ENCODE results near the gene GRIK3.
"Not testable (repeated sequence)": the region's sequence is repeated elsewhere in the genome, so short reads cannot be mapped to it uniquely, and the experiment has no call there.

The GRIK3 gene

DNA sequence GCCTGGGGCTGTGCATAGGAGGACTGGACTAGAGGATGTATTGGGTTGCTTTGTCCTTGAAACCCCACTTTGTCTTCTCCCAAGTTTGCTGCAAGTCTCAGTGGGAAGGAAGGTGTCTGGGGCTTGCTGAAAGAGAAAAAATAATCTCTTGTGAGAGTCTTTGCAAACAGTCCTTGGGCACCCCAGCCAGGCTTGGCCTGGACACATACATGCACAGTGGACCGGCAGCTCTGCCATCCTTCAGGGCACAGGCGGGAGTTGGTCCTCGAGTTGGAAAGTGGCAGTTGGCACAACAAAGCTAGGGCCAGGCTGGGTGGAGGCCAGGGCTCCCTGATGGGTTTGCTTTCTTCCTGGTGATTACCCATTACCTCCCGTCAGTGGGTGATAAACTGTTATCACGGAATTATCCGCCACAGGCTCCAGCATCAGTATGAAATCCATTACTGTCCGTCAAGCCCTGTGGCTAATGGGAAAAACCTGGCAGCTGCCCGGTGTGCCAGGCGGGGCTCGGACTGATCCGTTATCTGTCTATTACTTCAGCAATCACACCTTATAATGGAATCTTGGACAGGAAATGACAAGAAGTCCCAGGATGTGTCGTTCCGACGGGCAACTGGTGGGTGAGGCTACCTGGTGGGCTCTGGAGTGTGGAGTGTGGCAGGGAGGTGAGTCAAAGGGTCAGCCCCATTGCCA, 265.7 kb downstream of the GRIK3 start:
- H3K27me3 ChIP-seq (ENCODE audit: control insufficient read depth in 1 of 2, insufficient read depth in 2 of 2, low read length in 2 of 2) = peaks cover 22 to 28% of the 10 kb centered on the region in 2 donors
- no peak overlapping the region for H3K4me3 ChIP-seq (ENCODE audit: low read length in 2 of 2)
- no peaks in the 10 kb centered on the region for H3K36me3 ChIP-seq (ENCODE audit: control insufficient read depth in 2 of 2, insufficient read depth in 2 of 2, low read length in 2 of 2)
- no peak overlapping the region for H3K27ac ChIP-seq (ENCODE audit: low read length)
- H3K9me3 ChIP-seq (ENCODE audit: control insufficient read depth in 2 of 2, low read length in 2 of 2) = peaks cover 0 to 5% of the 10 kb centered on the region in 2 donors
- H3K4me1 ChIP-seq (ENCODE audit: control insufficient read depth, insufficient read depth, low read length) = no peaks in the 10 kb centered on the region
- no peak overlapping the region for H3K9ac ChIP-seq (ENCODE audit: low read length in 2 of 2)

- H3K27me3 ChIP-seq (ENCODE audit: control insufficient read depth in 1 of 2, insufficient read depth in 2 of 2, low read length in 2 of 2) = peaks cover 14 to 23% of the 10 kb centered on the region in 2 donors
- not testable (repeated sequence) for H3K9ac ChIP-seq (ENCODE audit: low read length in 2 of 2); H3K9me3 ChIP-seq (ENCODE audit: control insufficient read depth in 2 of 2, low read length in 2 of 2); H3K36me3 ChIP-seq (ENCODE audit: control insufficient read depth in 2 of 2, insufficient read depth in 2 of 2, low read length in 2 of 2); H3K4me1 ChIP-seq (ENCODE audit: control insufficient read depth, insufficient read depth, low read length); H3K4me3 ChIP-seq (ENCODE audit: low read length in 2 of 2); H3K27ac ChIP-seq (ENCODE audit: low read length)
These were observed 266.9 kb downstream of the GRIK3 start for GRCh38 chr1:36767429-36767828.

DNA sequence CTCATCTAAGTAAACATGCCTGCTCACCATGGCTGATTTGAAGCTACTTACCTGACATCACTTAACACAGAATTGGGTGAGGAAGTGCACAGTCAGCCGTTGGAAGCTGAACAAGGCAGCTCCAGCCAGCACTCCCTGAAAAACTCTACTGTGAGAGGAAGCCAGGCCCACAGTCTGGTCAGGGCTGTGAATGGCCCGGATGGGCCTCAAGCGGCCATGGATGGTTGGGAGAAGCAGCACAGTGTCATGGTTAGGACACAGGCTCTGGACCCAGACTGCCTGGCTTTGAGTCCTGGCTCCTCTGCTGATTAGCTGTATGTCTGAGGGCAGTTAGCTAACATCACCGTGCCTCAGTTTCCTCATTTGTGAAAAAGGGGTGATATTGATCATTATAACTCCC, 267.8 kb downstream of the GRIK3 start:
- H3K27ac ChIP-seq (ENCODE audit: low read length) = no peak overlapping the region
- peaks cover 0 to 5% of the 10 kb centered on the region in 2 donors for H3K9me3 ChIP-seq (ENCODE audit: control insufficient read depth in 2 of 2, low read length in 2 of 2)
- no peaks in the 10 kb centered on the region for H3K36me3 ChIP-seq (ENCODE audit: control insufficient read depth in 2 of 2, insufficient read depth in 2 of 2, low read length in 2 of 2)
- no peak overlapping the region for H3K9ac ChIP-seq (ENCODE audit: low read length in 2 of 2)
- H3K4me3 ChIP-seq (ENCODE audit: low read length in 2 of 2) = no peak overlapping the region
- no peaks in the 10 kb centered on the region for H3K4me1 ChIP-seq (ENCODE audit: control insufficient read depth, insufficient read depth, low read length)
- H3K27me3 ChIP-seq (ENCODE audit: control insufficient read depth in 1 of 2, insufficient read depth in 2 of 2, low read length in 2 of 2) = peaks cover 7 to 17% of the 10 kb centered on the region in 2 donors

DNA sequence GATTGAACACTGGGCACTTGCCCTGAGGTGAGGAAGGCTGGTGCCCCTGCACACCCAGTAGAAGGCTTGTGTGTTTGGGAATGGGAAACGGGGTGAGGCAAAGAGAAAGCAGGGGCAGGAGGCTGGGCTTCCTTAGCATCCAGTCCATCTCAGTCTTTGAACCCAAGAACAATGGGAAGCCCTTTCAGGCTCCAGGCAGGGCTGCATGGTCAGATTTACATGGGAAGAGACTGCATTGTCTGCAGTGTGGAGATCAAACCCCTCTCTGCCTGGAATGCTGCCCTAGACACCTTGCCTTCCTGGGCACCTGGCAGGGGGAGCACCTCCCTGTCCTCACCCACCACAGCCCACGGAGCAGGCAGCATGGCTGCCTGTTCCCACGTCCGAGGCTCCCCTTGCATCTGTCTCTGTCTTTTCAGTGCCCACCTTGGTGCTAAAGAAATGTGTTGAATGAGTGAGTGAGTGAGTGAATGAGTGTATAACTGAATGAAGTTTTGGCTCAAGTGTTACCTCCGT, 268.5 kb downstream of the GRIK3 start:
- Histone ChIP-seq H3K4me1 (ENCODE audit: control insufficient read depth, insufficient read depth, low read length) (no peaks in the 10 kb centered on the region), H3K9me3 (ENCODE audit: control insufficient read depth in 2 of 2, low read length in 2 of 2) (peaks cover 0 to 5% of the 10 kb centered on the region in 2 donors), H3K27ac (ENCODE audit: low read length) (no peak overlapping the region), H3K27me3 (ENCODE audit: control insufficient read depth in 1 of 2, insufficient read depth in 2 of 2, low read length in 2 of 2) (peaks cover 3 to 16% of the 10 kb centered on the region in 2 donors), H3K9ac (ENCODE audit: low read length in 2 of 2) (no peak overlapping the region), H3K36me3 (ENCODE audit: control insufficient read depth in 2 of 2, insufficient read depth in 2 of 2, low read length in 2 of 2) (no peaks in the 10 kb centered on the region), H3K4me3 (ENCODE audit: low read length in 2 of 2) (no peak overlapping the region)

DNA sequence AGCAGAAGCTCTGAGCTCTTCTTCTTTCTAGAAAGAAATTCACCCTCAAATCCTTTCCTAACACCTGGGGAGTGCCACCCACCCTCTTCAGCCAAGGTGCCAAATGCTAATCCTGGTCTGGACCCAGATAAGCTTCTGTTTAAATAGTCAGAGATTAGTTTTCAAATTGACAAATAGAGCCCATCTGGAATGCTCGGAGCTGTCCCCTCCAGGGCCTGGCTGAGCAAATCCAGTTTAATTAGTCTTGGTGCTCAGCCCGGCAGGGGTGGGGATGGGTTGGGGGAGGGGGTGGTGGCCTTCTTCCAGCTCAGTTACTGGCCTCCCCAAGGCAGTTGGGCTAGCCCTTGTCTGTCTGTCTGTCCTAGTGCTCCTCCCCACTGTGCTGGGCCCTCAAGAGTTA, 269.5 kb downstream of the GRIK3 start:
- Histone ChIP-seq H3K4me1 (ENCODE audit: control insufficient read depth, insufficient read depth, low read length) (no peaks in the 10 kb centered on the region), H3K27ac (ENCODE audit: low read length) (no peak overlapping the region), H3K9me3 (ENCODE audit: control insufficient read depth in 2 of 2, low read length in 2 of 2) (peaks cover 0 to 6% of the 10 kb centered on the region in 2 donors), H3K4me3 (ENCODE audit: low read length in 2 of 2) (no peak overlapping the region), H3K27me3 (ENCODE audit: control insufficient read depth in 1 of 2, insufficient read depth in 2 of 2, low read length in 2 of 2) (peaks cover 3 to 13% of the 10 kb centered on the region in 2 donors), H3K36me3 (ENCODE audit: control insufficient read depth in 2 of 2, insufficient read depth in 2 of 2, low read length in 2 of 2) (no peaks in the 10 kb centered on the region), H3K9ac (ENCODE audit: low read length in 2 of 2) (no peak overlapping the region)

DNA sequence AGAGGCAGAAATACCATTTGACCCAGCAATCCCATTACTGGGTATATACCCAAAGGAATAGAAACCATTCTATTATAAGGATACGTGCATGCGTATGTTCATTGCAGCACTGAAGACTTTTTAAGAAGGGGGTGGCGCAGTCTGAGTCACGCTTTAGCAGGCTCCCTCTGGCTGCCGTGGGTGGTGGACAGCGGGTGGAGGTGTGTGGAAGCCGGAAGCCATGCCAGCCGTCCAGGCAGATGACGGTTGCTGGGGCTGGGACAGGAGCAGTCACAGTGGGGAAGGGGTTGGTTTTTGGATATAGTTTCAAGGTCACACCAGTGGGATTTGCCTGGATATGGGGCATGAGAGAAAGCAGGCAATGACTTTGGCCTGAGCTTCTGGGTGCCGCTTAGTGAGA, 270.5 kb downstream of the GRIK3 start:
- no peak overlapping the region for H3K27ac ChIP-seq (ENCODE audit: low read length)
- no peaks in the 10 kb centered on the region for H3K36me3 ChIP-seq (ENCODE audit: control insufficient read depth in 2 of 2, insufficient read depth in 2 of 2, low read length in 2 of 2)
- H3K4me1 ChIP-seq (ENCODE audit: control insufficient read depth, insufficient read depth, low read length) = no peaks in the 10 kb centered on the region
- H3K9me3 ChIP-seq (ENCODE audit: control insufficient read depth in 2 of 2, low read length in 2 of 2) = peaks cover 3 to 13% of the 10 kb centered on the region in 2 donors
- peaks cover 0 to 10% of the 10 kb centered on the region in 2 donors for H3K27me3 ChIP-seq (ENCODE audit: control insufficient read depth in 1 of 2, insufficient read depth in 2 of 2, low read length in 2 of 2)
- H3K9ac ChIP-seq (ENCODE audit: low read length in 2 of 2) = no peak overlapping the region
- no peak overlapping the region for H3K4me3 ChIP-seq (ENCODE audit: low read length in 2 of 2)

DNA sequence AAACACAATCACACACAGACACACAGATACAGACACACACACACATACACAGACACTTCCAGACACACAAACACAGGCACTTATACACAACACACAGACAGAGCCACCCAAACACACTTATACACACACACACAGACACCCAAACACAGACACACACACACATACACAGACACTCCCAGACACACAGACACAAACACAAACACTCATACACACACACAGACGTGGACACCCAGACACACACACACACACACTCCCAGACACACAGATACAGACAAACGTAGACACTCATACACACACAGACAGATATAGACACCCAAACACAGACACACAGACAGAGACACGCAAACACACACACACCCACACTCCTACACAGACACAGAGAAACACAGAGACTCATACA, 272.1 kb downstream of the GRIK3 start:
- Histone ChIP-seq H3K4me3 (ENCODE audit: low read length in 2 of 2) (no peak overlapping the region), H3K9ac (ENCODE audit: low read length in 2 of 2) (no peak overlapping the region), H3K4me1 (ENCODE audit: control insufficient read depth, insufficient read depth, low read length) (no peaks in the 10 kb centered on the region), H3K9me3 (ENCODE audit: control insufficient read depth in 2 of 2, low read length in 2 of 2) (peaks cover 5 to 8% of the 10 kb centered on the region in 2 donors), H3K27ac (ENCODE audit: low read length) (no peak overlapping the region), H3K27me3 (ENCODE audit: control insufficient read depth in 1 of 2, insufficient read depth in 2 of 2, low read length in 2 of 2) (peaks cover 3 to 6% of the 10 kb centered on the region in 2 donors), H3K36me3 (ENCODE audit: control insufficient read depth in 2 of 2, insufficient read depth in 2 of 2, low read length in 2 of 2) (no peaks in the 10 kb centered on the region)

- peaks cover 5 to 8% of the 10 kb centered on the region in 2 donors for H3K9me3 ChIP-seq (ENCODE audit: control insufficient read depth in 2 of 2, low read length in 2 of 2)
- H3K27me3 ChIP-seq (ENCODE audit: control insufficient read depth in 1 of 2, insufficient read depth in 2 of 2, low read length in 2 of 2) = peaks cover 3 to 6% of the 10 kb centered on the region in 2 donors
- H3K27ac ChIP-seq (ENCODE audit: low read length) = no peak overlapping the region
These were observed 273.2 kb downstream of the GRIK3 start for GRCh38 chr1:36761113-36761512.

GRCh38 chr1:36760081-36760480, 274.2 kb downstream of the GRIK3 start:
- no peaks in the 10 kb centered on the region for H3K4me1 ChIP-seq (ENCODE audit: control insufficient read depth, insufficient read depth, low read length)
- no peak overlapping the region for H3K27ac ChIP-seq (ENCODE audit: low read length)
- H3K9ac ChIP-seq (ENCODE audit: low read length in 2 of 2) = no peak overlapping the region
- H3K36me3 ChIP-seq (ENCODE audit: control insufficient read depth in 2 of 2, insufficient read depth in 2 of 2, low read length in 2 of 2) = no peaks in the 10 kb centered on the region
- H3K27me3 ChIP-seq (ENCODE audit: control insufficient read depth in 1 of 2, insufficient read depth in 2 of 2, low read length in 2 of 2) = peaks cover 3 to 6% of the 10 kb centered on the region in 2 donors
- H3K9me3 ChIP-seq (ENCODE audit: control insufficient read depth in 2 of 2, low read length in 2 of 2) = peaks cover 5 to 8% of the 10 kb centered on the region in 2 donors
- H3K4me3 ChIP-seq (ENCODE audit: low read length in 2 of 2) = no peak overlapping the region

More at GRCh38 chr1:36761113-36761512, 273.2 kb downstream of the GRIK3 start:
- H3K4me1 ChIP-seq (ENCODE audit: control insufficient read depth, insufficient read depth, low read length) = no peaks in the 10 kb centered on the region
- H3K4me3 ChIP-seq (ENCODE audit: low read length in 2 of 2) = no peak overlapping the region
- H3K36me3 ChIP-seq (ENCODE audit: control insufficient read depth in 2 of 2, insufficient read depth in 2 of 2, low read length in 2 of 2) = no peaks in the 10 kb centered on the region
- no peak overlapping the region for H3K9ac ChIP-seq (ENCODE audit: low read length in 2 of 2)

- H3K4me1 ChIP-seq (ENCODE audit: control insufficient read depth, insufficient read depth, low read length) = no peaks in the 10 kb centered on the region
- peaks cover 5 to 8% of the 10 kb centered on the region in 2 donors for H3K9me3 ChIP-seq (ENCODE audit: control insufficient read depth in 2 of 2, low read length in 2 of 2)
- H3K9ac ChIP-seq (ENCODE audit: low read length in 2 of 2) = no peak overlapping the region
- H3K27ac ChIP-seq (ENCODE audit: low read length) = no peak overlapping the region
- peaks cover 3 to 7% of the 10 kb centered on the region in 2 donors for H3K27me3 ChIP-seq (ENCODE audit: control insufficient read depth in 1 of 2, insufficient read depth in 2 of 2, low read length in 2 of 2)
- H3K36me3 ChIP-seq (ENCODE audit: control insufficient read depth in 2 of 2, insufficient read depth in 2 of 2, low read length in 2 of 2) = no peaks in the 10 kb centered on the region
- H3K4me3 ChIP-seq (ENCODE audit: low read length in 2 of 2) = no peak overlapping the region
These were observed 275.0 kb downstream of the GRIK3 start for GRCh38 chr1:36759355-36759754.
